Measurements from ENCODE around the gene ENO4.

The ENO4 gene

DNA sequence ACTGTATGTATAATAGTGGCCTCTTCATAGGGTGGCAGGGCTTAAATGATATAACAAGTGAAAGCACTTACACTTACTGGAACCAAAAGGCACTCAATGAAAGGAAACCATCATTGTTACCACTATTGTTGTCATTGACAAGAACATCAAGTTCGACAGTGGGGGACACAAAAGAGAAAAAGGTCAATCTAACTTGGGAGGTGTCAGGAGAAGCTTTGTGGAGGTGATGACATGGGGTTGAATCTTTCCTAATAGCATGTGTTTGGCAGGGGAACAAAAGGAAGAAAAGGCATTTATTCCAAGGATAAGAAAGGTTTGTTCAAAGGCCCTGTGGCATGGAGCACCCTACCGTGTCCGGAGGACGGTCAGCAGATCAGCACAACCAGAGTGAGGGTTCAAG lies 18.2 kb upstream of the ENO4 start:
- no peak for DNase-seq

DNA sequence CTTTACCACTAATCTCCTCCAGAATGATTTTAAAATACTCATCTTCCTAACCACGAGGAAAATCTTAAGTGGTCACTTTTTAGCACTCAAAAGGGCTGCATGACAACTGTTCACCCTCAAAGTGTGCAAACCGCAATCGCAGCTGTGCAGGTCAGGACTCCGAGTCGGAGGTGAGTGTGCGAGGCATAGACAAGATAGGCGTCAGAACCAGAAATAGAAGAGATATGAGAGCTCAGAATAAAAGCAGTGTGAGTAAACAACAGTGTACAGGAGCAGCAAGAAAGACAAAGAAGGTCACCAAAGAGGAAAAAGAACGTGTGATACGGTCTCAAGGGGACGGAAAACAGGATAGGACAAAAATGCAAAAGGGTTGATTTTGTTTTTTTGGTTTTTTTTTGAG lies 17.5 kb upstream of the ENO4 start:
- no peak for DNase-seq

DNA sequence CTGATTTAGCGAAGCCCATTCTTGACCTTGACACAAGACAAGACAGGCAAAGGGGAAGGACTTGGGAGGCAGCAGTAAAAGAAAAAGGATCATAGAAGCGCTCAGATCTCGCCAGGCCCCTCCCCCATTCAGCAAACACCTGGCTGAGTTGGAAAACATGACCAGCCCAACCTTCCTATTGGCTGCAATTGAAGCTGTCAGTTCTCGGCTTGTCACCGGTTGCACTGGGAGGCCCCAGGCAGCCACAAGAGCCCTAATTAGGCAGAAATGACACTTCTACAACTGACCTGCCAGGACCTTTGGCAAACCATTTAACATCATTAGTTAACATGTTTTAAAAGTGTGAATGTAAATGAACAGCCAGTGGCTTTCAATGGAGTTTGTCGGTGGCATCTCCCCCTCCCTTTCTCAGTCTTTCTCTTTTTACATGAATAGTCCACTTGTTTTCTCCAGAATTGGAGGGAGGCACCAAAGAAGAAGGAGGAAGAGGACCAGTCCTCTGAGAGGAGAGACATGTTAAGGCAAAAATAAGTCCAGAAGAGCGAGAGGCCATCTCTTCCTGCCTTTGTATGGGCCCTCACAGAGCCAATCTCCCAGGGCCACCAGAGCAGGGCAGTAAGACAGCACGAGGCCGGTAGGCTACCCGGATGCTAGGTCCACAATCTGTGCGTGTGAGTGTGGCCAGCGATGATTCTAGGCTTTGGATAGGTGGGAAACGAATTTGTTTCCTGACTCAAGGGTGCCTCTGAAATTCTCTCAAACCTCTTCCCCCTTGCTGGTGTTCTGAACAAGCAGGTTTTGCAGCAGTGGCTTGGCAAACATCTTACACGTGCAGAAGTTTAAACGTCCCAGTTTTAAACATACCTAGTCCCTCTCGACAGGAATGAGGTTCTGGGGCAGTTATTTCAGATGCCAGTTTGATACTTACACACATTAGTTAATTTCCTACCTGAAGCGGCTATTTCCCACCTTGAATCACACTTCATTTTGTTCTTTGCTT lies 15.0 kb upstream of the ENO4 start:
- no peak for DNase-seq

DNA sequence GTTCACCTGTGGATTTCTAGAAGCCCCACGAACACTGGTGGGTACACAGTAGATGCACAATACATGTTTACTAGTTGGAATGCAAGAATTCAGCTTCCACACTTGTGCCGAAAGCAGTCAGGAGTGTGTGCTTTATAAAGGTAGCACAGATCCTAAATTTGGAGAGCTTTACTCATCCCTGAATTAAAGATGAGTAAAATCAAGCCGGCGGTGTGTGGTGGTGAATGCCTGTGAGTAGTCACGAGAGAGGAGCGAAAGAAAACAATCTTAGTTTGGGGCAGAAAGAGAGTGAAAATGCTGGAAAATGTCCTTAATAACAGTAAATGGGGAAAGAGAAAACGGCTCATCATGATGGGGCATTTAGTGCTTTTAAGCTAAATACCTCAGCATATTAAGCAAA lies 13.6 kb upstream of the ENO4 start:
- DNase-seq, result no peak

DNA sequence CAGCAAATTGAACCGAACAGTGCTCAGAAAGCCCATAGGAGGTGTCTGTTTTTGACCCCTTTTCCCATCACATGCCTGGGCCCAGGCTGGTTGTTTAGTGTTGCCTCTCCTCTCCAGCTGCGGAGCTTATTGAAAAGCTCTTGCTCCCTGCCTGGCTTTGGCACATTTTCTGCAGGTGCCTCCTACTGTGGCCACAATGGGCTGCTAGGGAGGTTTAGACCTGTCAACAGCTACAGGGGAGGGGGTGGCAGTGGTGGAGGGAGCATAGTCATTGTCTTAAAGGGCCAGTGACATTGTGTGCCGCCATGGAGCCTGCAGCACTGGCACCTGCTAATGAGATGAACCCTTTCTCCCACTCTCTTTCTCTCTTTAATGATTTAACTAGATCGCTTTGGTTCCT lies 13.2 kb upstream of the ENO4 start:
- no peak for DNase-seq

DNA sequence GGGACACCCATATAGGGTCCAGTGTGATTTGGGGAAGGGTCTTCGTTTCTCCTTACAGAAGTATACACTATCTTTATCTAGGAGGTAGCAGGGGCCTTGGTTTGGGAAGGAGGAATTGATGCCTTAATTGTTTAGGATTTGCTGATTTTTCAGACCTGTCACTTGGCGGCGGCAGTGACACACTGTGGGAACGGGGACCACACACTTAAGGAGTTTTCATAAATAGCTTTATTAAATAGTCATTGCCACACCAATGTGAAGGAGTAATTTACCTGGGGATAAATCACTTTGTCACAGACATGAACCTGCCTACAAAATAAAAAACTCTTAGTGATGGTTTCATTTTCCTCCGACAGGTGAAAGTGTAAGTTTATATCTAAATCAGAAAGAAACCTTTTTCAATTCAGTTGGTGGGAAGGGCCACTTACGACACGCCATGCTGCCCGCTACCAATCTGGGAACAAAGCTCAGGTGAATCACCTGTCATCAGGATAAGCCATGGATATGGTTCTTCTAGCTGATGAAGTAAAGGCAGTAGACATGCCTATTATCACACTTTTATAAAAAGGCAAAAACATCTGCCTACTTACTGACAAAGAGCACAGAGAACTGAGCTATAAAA lies 12.3 kb upstream of the ENO4 start:
- no peak for DNase-seq

DNA sequence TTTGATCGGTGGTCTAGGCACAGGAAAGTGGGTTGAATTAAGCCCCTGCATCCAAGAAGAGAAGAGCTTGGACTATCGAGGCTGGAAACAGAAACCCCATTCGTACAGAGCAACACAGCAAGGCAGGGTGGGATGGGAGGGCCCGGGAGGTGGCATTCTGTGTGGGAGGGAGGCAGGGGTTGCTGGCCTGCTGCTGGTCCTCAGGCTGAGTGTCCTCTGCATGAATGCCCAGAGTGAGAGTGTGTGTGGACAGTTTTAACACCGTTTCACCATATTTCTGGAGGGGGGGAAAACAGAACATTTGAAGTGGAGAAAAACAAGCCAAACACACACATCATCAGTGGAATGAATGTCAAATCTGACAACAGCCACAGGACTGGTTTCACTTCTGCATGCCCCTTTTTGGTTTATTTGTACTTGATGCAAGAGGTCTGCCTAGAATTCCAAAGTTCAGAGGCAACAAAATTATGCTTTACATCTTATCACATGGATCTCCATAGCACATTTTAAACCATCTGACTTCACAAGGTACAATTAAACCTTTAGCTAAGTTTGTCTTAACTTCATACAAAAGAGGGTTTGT lies 11.1 kb upstream of the ENO4 start:
- no peak for DNase-seq

DNA sequence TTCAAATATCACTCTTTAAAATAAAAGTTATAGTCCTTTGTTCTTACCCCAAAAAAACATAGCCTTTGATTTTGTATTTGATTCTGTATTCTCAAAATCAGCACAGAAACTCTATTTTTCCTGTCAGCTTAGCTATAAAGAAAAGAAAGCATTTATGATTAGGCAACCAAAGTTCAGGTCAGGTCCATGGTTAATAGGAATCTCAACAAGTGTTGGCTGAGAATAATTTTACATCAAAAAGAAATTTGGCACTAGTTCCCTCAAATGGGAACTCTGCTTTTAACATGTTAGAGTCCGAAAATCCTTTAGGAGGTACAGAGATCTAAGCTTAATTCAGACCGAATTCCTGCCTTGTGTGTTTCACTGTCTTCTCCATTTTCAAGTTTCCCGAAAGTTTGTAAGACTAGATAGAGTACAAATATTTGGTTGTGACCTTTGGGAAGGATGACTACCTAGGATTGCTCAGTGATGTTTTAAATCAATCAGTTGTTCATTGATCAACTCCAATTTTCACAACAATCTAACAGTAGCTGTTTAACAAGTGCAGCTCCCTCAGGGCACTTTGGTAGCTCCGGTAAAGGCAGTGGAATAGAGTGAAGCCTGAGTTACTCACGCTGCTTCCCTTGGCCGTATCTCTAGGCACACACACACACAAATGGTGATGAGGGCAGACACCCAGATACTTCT lies 8.8 kb upstream of the ENO4 start:
- no peak for DNase-seq

DNA sequence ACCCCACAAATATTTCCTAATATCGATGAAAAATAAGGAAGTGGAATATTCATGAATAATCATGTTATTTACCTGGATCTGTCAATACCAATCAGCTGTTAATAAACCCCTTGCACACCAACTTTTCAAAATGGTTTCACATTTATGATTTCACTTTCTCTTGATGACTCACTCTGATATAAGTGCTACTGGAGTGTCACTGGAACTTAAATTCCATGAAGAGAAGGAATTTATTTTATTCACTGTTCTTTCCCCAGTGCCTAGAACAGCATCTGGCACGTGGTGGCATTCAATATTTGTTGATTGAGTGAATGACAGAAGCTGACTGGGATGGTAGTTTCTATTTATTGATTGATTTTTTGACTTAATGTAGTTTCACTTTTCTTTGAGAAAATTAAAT lies 3.5 kb upstream of the ENO4 start:
- DNase-seq, result no peak

DNA sequence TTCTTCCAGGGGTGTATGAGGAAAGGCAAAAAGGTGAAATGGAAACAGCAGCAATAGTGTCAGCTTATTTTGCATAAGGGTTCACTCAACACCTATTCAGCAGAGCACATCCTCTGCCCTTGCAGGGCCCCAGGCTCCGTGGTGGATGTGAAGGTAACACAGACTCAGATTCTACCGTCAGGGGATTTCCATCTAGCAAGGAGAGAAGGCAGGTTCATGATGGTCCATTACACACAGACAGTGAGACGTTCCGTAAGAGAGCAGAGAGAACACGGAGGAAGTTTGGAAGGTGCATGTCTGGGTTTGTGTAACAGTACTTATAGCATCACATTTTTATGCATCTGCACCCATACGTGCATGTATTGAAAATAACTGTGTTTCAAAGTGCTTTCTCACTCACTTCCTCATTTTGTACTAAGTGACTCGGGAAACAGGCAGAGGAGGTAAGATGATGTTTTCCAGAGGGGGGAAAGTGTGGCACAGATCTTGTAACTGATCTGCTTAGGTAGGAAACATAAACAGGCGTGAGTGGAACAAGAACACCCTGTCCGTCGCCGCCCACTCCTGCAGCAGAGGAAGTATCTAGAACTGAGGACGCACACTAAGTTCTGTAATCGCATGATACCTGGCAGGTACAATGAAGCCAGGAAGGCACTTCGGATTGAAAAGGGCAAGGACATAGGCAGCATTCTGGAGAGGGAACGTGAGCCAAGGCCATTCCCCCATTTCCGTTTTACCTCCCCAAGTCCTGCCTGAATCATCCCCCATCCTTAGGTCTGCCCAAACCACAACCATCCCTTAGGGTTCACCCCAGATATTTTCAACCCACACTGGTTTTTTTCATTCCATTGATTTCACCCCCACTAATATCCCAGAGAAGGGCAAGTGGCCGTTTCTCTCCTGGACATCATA lies 1.0 kb upstream of the ENO4 start:
- DNase-seq, result no peak

DNA sequence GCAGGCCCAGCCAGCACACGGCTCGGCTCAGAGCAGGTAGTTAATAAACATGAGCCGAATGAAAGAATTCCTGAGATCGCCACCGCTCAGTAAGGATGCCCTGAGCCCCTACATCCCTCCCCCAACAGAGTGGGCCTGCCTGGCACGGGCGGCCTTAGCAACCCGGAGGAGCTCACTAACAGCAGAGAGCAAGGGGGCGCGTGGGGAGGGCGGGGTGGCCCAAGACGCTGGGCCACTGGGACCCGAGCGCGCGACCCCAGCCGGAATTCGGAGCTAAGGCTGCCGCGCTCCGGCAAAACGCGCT lies 403 bp upstream of the ENO4 start:
- DNase-seq, result no peak

DNA sequence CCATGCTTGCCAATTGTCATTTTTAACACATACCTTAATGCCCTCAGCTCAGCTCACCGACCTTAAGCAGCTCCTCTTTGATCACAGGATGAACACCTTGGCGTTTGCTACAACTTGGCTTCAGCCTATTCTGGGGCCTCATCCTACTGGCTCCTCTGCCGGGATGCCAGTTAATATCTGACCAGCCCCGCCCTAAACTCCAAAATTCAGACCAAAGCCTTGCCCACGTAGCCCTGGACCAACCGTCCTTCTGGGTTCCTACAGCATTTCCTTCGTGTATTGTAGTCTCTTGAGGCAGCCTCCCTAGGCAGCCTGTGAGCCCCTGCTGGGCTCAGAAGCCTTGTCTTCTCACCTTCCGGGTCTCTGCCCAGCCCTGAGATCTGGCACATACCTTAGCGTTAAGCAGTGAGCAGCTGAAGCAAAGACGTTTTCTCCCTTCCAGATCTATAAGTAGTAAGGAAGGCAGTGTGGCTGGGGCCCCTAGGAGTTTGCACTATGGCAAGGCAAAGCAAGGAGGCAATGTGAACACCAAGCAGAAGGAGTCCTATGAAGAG lies 836 bp downstream of the ENO4 start:
- no peak for DNase-seq

DNA sequence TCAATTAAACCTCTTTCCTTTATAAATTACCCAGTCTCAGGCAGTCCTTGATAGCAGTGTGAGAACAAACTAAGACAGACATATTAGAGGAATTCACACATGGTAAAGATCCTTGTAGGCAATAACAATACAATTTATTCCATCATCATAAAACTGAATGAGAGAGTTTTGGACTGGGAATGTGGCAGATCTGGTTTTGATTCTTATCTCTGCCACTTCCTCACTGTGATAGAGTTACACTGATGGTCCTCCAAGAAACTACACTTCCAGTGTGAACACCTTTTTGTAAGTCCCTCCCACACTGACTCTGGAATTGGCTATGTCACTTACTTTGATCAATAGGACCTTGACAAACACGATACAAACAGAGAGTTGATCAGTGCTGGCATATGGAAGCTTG lies 2.9 kb downstream of the ENO4 start:
- DNase-seq, result no peak

DNA sequence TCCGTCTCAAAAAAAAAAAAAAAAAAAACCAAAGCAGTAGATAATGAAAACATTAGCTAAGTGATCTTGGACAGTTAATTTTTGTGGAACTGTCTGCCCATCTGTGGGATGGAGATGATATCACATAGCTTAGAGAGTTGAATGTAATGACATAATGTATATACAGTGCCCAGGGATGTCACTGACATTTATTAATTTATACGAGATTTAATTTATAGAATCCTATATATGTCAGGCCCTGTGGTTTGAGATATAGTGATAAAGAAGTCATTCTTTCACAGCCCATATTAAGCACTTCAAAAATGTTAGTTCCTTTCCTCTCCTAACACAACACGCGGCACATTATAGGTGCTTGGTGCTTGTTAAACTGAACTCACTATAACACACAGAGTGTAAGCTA lies 4.0 kb downstream of the ENO4 start:
- DNase-seq, result no peak

DNA sequence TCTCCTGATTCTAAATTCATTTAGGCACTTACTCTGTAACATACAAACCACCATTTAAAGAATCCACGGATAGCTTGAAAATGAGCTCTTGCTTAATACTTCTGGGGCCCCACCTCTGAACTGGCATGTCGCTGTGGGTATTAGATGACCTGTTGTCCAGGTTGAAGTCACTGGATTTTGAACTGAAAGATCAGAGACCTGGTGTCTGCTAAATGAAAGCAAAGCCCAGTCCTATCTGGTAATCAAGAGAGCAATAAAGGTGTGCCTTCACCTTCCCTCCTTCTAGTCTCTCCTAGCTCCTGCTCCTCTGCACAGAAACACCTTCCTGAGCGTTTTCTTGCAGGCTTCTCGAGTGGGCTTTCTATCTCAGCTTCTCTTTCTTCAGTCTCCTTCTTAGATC lies 4.4 kb downstream of the ENO4 start:
- DNase-seq, result no peak

DNA sequence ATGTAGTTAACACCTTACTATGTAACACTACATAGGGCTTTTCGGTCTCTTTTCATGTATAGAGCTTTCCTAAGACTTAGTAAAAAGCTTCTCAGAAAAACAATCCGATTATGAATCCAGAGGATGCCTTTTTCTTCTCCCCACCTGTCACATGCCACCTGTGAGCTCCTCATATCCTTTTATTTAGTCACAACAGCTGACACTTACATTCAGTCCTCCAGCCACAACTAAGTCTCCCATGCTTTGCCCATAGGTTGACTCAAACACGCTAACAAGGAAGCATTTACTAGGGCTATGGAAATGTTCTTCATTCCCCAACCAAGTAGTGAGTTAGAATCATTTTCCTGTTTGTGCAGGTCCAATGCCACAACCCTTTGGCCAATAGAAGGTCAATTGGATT lies 7.9 kb downstream of the ENO4 start:
- no peak for DNase-seq

DNA sequence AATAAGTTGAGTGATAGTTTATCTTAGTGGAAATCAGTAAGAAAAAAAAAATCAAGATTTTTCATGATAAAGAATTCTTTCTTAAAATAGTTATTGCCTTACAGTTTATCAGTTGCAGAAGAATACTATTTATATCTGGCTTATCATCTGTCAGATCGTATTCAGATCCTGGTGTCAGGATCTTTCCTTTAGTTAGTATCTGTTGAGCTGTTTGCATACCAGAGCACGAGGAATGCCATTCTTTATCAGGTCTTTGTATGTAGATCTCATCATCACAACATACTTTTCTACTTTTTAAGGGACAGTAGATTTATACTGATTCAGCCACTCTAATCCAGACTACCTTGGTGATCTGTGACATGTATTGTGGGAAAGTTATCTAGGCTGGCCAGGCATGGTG lies 12.5 kb downstream of the ENO4 start:
- DNase-seq, result no peak

DNA sequence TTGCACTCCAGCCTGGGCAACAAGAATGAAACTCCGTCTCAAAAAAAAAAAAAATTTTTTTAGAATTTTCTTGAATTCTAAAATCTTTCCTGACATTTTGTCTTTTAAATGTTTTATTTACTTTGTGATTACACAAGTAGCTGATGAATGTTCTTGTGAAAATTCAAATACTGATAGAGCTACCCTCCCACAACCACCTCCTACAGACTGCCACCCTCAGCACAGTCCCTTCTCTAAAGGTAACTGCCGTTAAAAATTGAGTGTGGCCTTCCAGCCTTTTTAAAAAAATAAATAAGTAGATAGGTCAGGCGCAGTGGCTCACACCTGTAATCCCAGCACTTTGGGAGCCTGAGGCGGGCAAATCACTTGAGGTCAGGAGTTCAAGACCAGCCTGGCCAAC lies 15.1 kb downstream of the ENO4 start:
- DNase-seq, result no peak

DNA sequence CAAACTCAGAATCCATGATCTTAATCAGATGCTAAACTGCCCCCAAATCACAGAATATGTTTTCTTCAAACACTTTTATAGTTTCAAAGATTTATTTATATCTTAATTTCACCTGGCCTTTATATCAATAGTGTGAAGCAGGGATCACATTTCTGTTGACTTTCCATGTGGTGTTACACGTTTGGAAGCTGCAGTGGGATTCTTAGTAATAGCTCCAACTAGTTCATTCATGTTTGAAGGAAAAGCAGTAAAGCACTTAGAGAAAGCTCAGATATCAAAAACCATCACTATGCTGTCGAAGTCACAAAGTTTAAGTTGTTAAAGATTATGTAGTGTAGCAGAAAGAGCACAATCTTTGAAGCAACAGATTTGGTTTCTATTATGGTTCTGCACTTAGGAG lies 16.8 kb downstream of the ENO4 start:
- DNase-seq, result no peak

DNA sequence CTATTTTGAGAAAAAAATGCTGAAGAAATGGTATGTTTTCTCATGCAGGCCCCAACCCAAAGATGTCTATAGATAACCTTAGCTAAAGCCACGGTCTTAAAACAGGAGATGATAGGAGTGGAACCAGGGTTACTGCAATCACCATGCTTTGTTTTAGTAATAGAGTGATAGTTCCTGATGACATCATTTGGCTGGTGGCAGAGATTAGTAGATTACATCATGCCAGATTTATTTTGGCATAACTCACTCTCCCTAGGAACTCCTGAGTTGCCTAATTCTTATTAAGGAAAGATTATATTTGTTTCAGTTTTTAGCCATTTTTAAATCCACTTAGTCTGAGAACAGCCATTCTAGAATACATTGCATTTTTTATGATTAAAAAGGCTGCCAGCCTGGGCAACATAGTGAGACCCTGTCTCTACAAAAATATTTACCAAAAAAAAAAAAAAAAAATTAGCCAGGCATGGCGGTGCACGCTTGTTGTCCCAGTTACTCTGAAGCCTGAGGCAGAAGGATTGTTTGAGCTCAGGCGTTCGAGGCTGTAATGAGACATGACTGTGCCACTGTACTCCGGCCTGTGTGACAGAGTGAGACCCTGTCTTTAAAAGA lies 17.8 kb downstream of the ENO4 start:
- no peak for DNase-seq

DNA sequence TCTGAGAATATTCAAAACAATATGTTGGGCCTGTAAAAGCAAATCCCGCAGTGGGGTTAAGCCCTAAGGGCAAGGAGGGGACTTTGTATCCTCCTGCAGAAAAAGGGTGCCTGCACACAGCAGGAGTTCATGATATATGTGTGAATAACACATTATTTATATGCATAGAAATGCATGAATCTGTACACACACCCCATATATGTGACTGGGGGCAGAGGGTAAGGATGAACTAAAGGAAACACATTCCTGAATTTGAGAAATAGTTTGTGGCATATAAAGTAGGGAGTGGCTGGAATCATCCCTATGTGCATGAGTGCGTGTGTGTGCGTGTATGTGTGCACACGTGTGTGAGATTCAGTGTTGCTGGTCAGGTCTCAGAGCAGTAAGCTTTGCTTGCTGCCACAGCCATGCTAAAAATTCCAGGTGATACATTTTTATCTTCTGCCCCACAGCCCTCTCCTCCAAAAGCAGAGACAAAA lies 18.9 kb downstream of the ENO4 start:
- no peak for DNase-seq

DNA sequence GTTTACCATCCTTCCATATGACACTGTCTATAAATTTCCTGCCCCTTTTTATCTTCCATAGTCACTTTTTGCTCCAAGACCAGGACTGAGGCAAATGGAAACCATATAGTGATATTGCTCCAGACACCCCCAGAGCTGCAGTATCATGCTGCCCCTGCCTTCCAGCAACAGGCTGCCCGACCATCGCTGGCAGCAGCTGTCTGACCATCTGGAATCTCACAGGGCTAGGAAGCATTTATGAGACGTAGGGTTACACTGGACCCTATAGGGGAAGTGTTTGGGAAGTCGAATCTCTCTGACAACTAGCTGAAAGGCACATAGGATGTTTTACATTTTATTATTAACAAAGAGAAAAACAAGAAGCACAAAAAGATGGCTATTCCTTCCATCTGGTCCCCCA lies 19.4 kb downstream of the ENO4 start:
- DNase-seq, result no peak
